HG02571 (cell line): Measurements from ENCODE around the gene SORL1-AS1.

Source experiments
- ATAC-seq: cut with Tn5 transposase; IDR thresholded peaks from one replicate; pipeline ENCODE4 v1.9.1; 2021; ENCODE audit warnings: mild to moderate bottlenecking, moderate library complexity; ENCODE audit not compliant: unreplicated experiment

SORL1-AS1 gene

DNA sequence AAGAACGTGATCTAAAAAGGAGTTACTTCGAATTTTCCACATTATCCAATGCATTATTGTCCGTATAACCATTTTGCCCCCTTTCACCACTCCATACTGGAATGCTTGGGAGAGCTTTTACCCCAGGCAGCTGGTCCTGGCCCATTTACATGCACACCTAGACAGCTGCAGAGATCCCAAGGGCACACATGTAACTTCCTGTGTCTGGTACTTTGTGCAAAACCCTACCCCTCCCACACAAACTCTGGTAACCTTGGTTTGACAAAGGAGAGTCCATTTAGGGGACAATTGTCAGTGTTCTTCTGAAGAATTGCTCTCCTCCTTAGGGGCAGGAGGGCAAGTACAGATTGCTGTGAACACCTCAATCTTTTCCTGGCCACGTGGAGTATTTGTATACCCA, 58.0 kb downstream of the SORL1-AS1 start:
- no peak for ATAC-seq

DNA sequence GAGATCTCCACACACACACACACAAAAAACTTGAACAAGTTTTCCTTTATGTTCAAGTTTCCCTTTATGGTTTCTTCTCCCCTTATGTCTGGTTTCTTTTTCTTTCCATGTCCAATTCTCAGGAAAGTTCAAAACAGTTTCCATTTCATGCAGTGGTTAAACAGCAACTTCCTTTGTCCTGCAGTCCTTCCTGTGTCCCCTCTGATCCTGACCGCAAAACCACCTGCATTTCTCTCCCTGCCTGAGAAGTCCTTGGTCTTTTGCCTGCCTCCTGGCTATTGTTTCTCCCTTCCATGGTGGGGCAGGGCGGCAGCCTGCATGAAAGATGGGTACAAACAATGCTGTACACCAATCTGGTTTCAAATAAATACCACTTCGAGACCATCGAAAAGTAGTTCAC, 58.9 kb downstream of the SORL1-AS1 start:
- ATAC-seq: no peak

DNA sequence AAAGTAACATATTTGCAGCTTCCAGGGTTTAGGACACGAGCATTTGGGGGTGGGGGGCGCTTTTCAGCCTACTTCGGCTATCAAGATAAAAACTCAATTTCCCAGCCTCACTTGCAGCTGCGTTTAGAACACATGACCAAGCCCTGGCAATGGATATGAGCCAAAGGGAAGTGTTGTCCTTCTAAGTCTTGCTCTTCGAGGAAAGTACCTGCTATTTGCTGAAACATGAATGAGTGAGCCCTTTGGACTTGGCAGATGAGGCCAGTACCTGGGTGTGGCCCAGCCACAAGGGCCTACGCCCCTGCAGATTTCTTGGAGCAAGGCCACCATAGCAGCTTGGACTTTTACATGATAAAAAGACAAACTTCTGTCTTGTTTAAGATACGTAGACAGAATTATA, 60.9 kb downstream of the SORL1-AS1 start:
- ATAC-seq: no peak

DNA sequence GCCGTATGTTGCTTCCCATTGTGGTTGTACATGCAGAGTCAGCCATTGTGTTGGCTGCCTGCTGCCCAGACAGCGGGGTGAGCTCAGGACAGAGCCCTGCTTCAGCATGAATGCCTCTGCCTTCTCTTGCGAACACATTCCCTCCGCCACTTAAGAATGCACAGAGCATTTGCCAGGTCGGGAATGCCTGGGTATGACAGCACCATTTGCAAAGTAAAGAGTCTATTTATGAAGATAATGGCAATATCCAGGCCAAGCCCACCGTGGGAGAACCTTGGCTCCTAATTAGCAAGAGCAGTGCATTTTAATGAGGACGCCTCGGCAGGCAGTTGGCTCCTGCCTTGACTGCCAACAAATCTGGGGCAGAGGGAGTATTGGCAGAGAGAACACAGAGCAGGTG, 63.1 kb downstream of the SORL1-AS1 start:
- no peak for ATAC-seq
